ENCODE measurements around the gene FATE1.

GRCh38 chrX:151701531-151701930, 14.3 kb upstream of the FATE1 start:
- no peak for TF ChIP-seq POLR2A (IDR thresholded peaks at IDR 0.05)
- TF ChIP-seq CTCF (IDR thresholded peaks at IDR 0.05), result no peak
